HepG2 (cell line): ENCODE measurements around the gene WASHC4. TPM values are rescaled to one million over a fixed set of nuclear protein-coding genes. Genes with fewer than 3 reads are reported as not detected.

Source experiments
- ATAC-seq: fragments of 200-7000 bp; cut with Tn5 transposase; 3 replicates; pipeline ENCODE4 v1.9.1; 2020; ENCODE audit warnings: mild to moderate bottlenecking, moderate library complexity
- BruUV-seq: library from RNA; stranded (reverse); fragments of 400-500 nt; replicated peaks from 2 replicates; lab custom pipeline; 2021; lab: Mats Ljungman, UMichigan
- CTCF ChIA-PET: fragments of 300-600 bp; formaldehyde crosslinking; extraction: SDS; loops from one replicate; lab custom pipeline; 2021; ENCODE audit warnings: low total read pairs, inconsistent platforms, low intra/inter-chr PET ratio; lab: Yijun Ruan, JAX
- POLR2A ChIA-PET: fragments of 350-600 bp; sonication (Branson Sonifier 250); formaldehyde crosslinking; loops from one replicate; lab custom pipeline; 2020; ENCODE audit warnings: antibody characterized with exemption, inconsistent platforms; lab: Yijun Ruan, JAX
- DNase-seq: peaks from one replicate; pipeline ENCODE4 v3.0.0-alpha.2; 2015; ENCODE audit warnings: low spot score
- FAIRE-seq: peaks from 3 replicates; lab custom pipeline; 2011; peaks lifted over from hg19 to GRCh38; lab: Jason Lieb, UNC
- H2AFZ ChIP-seq: one replicate; pipeline ENCODE4 v1.6.1; 2011; ENCODE audit warnings: low read length, inconsistent platforms
- H3K27ac ChIP-seq: fragments of 300-600 bp; 3 replicates; pipeline ENCODE4 v1.8.0; 2011; ENCODE audit warnings: mixed run types, mild to moderate bottlenecking, mixed read lengths, low read length, inconsistent platforms; ENCODE audit not compliant: insufficient read depth; ENCODE audit errors: extremely low read length
- H3K27me3 ChIP-seq, 2 experiments: fragments of 200-600 bp in 1 of 2; 2 replicates in 1 of 2; 3 replicates in 1 of 2; pipeline versions ENCODE4 v1.6.0 to v1.8.0; 2011; ENCODE audit warnings: low read length in 2 of 2, mild to moderate bottlenecking in 2 of 2, moderate library complexity in 2 of 2, inconsistent platforms in 1 of 2; ENCODE audit not compliant: insufficient read depth in 2 of 2, control insufficient read depth in 1 of 2
- H3K36me3 ChIP-seq, 2 experiments: fragments of 200-600 bp in 1 of 2; replicated peaks in 1 of 2; 2 replicates in 1 of 2; 3 replicates in 1 of 2; pipeline versions ENCODE4 v1.5.1 to v1.8.0; 2011; ENCODE audit warnings: low read length in 2 of 2, inconsistent platforms in 1 of 2; ENCODE audit not compliant: insufficient read depth in 2 of 2, control insufficient read depth in 1 of 2
- H3K4me1 ChIP-seq: 2 replicates; pipeline ENCODE4 v1.5.1; 2012; ENCODE audit warnings: low read length, inconsistent platforms; ENCODE audit not compliant: insufficient read depth
- H3K4me2 ChIP-seq: 2 replicates; pipeline ENCODE4 v1.6.0; 2011; ENCODE audit warnings: low read depth, low read length, inconsistent platforms
- H3K4me3 ChIP-seq, 3 experiments: fragments of 200-600 bp in 1 of 3; sonication (generic), shearing (Covaris generic) in 1 of 3; replicated peaks in 1 of 3; 2 replicates each; pipeline ENCODE4 v1.5.1; 2011 to 2016; ENCODE audit warnings: low read length in 3 of 3, inconsistent platforms in 2 of 3, low read depth in 2 of 3, mild to moderate bottlenecking in 2 of 3, control low read depth in 1 of 3, mixed read lengths in 1 of 3; ENCODE audit not compliant: insufficient read depth in 1 of 3
- H3K79me2 ChIP-seq: one replicate; pipeline ENCODE4 v1.6.1; 2011; ENCODE audit warnings: low read length, inconsistent platforms; ENCODE audit not compliant: insufficient read depth
- H3K9ac ChIP-seq: 2 replicates; pipeline ENCODE4 v1.6.0; 2011; ENCODE audit warnings: mild to moderate bottlenecking, low read depth, low read length, inconsistent platforms; ENCODE audit not compliant: insufficient read depth
- H3K9me3 ChIP-seq: 2 replicates; pipeline ENCODE4 v1.5.1; 2012; ENCODE audit warnings: mild to moderate bottlenecking, low read length
- H4K20me1 ChIP-seq: 2 replicates; pipeline ENCODE4 v1.6.0; 2011; ENCODE audit warnings: inconsistent platforms, mild to moderate bottlenecking, low read length, moderate library complexity; ENCODE audit not compliant: insufficient read depth
- CEBPB ChIP-seq: IDR thresholded peaks from 2 replicates; pipeline ENCODE4 v1.6.1; 2011; ENCODE audit warnings: low read depth, low read length, improper control_type of control experiment, borderline replicate concordance
- EP300 ChIP-seq, 3 experiments: sonication (generic) in 1 of 3; formaldehyde crosslinking in 1 of 3; IDR thresholded peaks; 2 replicates each; pipeline versions ENCODE4 v1.5.1 to v1.6.1; 2011 to 2020; ENCODE audit warnings: low read depth in 2 of 3, low read length in 2 of 3, borderline replicate concordance in 1 of 3, improper control_type of control experiment in 1 of 3, mild to moderate bottlenecking in 1 of 3, missing genetic modification reagents in 1 of 3, moderate library complexity in 1 of 3
- FLYWCH1 ChIP-seq: sonication (generic); formaldehyde crosslinking; IDR thresholded peaks from 2 replicates; pipeline ENCODE4 v1.8.1; 2023; ENCODE audit warnings: mild to moderate bottlenecking, missing genetic modification reagents
- PCBP1 ChIP-seq: fragments of 200-400 bp; formaldehyde crosslinking; IDR thresholded peaks from 2 replicates; pipeline ENCODE4 v1.6.1; 2017; ENCODE audit warnings: mild to moderate bottlenecking, low read depth, low read length, borderline replicate concordance
- POLR2AphosphoS2 ChIP-seq: IDR thresholded peaks from 2 replicates; pipeline ENCODE4 v1.6.1; 2011; ENCODE audit warnings: low read depth, low read length, improper control_type of control experiment
- TOPORS ChIP-seq: sonication (generic); formaldehyde crosslinking; IDR thresholded peaks from 2 replicates; pipeline ENCODE4 v1.8.0; 2023; ENCODE audit warnings: mild to moderate bottlenecking, missing genetic modification reagents
- ZFP36 ChIP-seq: fragments of 150-350 bp; IDR thresholded peaks from 2 replicates; pipeline ENCODE4 v1.6.1; 2018; ENCODE audit warnings: borderline replicate concordance, low read length, low read depth; ENCODE audit not compliant: partially characterized antibody
- ZNF225 ChIP-seq: sonication (generic); formaldehyde crosslinking; IDR thresholded peaks from 2 replicates; pipeline ENCODE4 v1.4.0; 2020; ENCODE audit warnings: mild to moderate bottlenecking, missing genetic modification reagents
- ZNF260 ChIP-seq: sonication (generic); formaldehyde crosslinking; IDR thresholded peaks from 2 replicates; pipeline ENCODE4 v1.4.0; 2020; ENCODE audit warnings: missing genetic modification reagents, low read depth, mild to moderate bottlenecking, borderline replicate concordance
- WGBS: methylation state at CpG from one replicate; pipeline ENCODE4 v1.1.6; 2017; ENCODE audit warnings: low lambda C conversion rate; 5-methylcytosine and 5-hydroxymethylcytosine counted together
- in situ Hi-C: cut with HindIII; loops from 2 replicates; pipeline ENCODE4 v1.10.0; 2017; ENCODE audit warnings: low pct_unique_long_range_greater_than_20kb; ENCODE audit not compliant: extremely low pct_ligation_motif_present
- intact Hi-C: fragments of 100-400 bp; cut with micrococcal nuclease; formaldehyde crosslinking; loops from one replicate; pipeline ENCODE4 v1.10.0; 2022; ENCODE audit not compliant: unreplicated experiment
- polyA plus RNA-seq, 8 experiments: library from polyadenylated mRNA; depleted of rRNA in 3 of 8; stranded (reverse) in 7 of 8; unstranded in 1 of 8; fragments of >200 nt; fragmentation: Illumina TruSeq in 4 of 8; extraction: Trizol in 4 of 8; gene quantifications; 2 replicates each; pipeline versions ENCODE4 v1.2.1 to v1.2.3, GENCODE V29; 2011 to 2016; ENCODE audit warnings: low read depth in 4 of 8, missing spikeins in 1 of 8, mixed read lengths in 1 of 8; ENCODE audit not compliant: insufficient read depth in 1 of 8
- total RNA-seq, 5 experiments: library from RNA; depleted of rRNA; stranded (reverse); fragments of >200 nt; fragmentation: Illumina TruSeq; extraction: Trizol; gene quantifications; 2 replicates each; pipeline ENCODE4 v1.2.3, GENCODE V29; 2016; ENCODE audit warnings: low read depth in 1 of 5
- TF ChIP-seq, protein P1 (sequence below): sonication (generic); formaldehyde crosslinking; IDR thresholded peaks from 2 replicates; pipeline ENCODE4 v1.4.0; 2020; ENCODE audit warnings: missing genetic modification reagents
- TF ChIP-seq, protein P2 (sequence below): sonication (generic); formaldehyde crosslinking; IDR thresholded peaks from 2 replicates; pipeline ENCODE4 v1.5.1; 2020; ENCODE audit warnings: missing genetic modification reagents, mild to moderate bottlenecking, borderline replicate concordance
- TF ChIP-seq, protein P3 (sequence below): sonication (generic); formaldehyde crosslinking; IDR thresholded peaks from 2 replicates; pipeline ENCODE4 v1.8.0; 2022; ENCODE audit warnings: mild to moderate bottlenecking, missing genetic modification reagents, borderline replicate concordance

WASHC4 gene
- total and polyA plus RNA-seq, 2 of the 13 experiments (the other 11 are each of a cell fraction or from before 2014, with no cell fraction given) = 21.0 to 36.3 TPM

DNA sequence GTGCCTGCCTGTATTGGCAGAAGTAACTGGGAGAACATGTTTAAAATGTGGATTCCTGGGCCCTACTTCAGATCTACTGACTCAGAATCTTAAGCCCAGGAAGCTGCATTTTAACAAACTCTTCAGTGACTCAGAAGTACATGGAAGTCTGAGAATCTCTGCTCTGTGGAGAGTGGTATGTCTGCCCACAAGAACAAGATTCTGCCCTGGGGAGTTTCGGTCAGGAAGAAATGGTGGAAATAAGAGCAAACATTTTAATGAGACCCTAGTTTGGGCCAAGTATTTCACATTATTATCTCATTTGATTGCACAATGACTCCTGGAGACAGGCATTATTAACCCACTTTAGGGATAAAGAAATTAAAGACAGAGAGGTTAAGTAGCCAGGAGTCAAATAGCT is 31.4 kb upstream of the WASHC4 start:
- no peak overlapping the region for H3K9ac ChIP-seq
- FAIRE-seq = no peak
- WGBS = 95% methylated on average over 1 of the region's 1 CpG
- H3K4me2 ChIP-seq = no peak overlapping the region
- intact Hi-C loops = no loop called here
- ChIA-PET POLR2A (no interaction called here), CTCF (no interaction called here)
- no peaks in the 10 kb centered on the region for H3K9me3 ChIP-seq
- no peak overlapping the region for H3K27ac ChIP-seq
- TF ChIP-seq ZNF225 (CRISPR knock-in tag) (no peak), CEBPB (peak; percentile 37; the same call in 1 of the 2 replicates), TOPORS (no peak)
- H3K4me3 ChIP-seq = no peak overlapping the region
- no peaks in the 10 kb centered on the region for H3K4me1 ChIP-seq
- H3K27me3 ChIP-seq = no peaks in the 10 kb centered on the region; a peak in 1 of 5 replicates
- H2AFZ ChIP-seq = no peak overlapping the region
- no peak for DNase-seq
- no peaks in the 10 kb centered on the region for H3K79me2 ChIP-seq
- no TSS peak for BruUV-seq
- ATAC-seq = no peak
- H3K36me3 ChIP-seq = no peaks in the 10 kb centered on the region
- in situ Hi-C loops = no loop called here
- no peaks in the 10 kb centered on the region for H4K20me1 ChIP-seq

DNA sequence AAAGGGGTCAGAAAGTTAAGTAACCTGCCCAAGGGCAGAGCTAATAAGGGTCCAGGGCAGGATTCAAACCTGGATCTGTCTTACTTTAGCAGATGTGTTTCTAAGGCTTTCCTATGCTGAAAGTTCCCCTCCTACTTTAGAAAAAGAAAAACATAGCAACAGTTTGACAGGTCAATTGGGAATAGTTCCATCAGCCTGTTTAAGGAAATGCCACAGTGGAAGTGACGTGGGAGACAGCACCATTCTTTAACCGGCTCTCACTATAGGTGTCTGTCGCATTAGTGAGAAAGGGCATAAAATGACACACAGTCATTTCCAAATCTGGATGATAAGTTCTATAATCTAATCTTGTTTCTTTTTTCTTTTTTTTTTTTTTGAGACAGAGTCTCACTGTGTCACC is 30.6 kb upstream of the WASHC4 start:
- Histone ChIP-seq H3K9me3 (no peaks in the 10 kb centered on the region), H3K4me2 (no peak overlapping the region), H3K36me3 (no peaks in the 10 kb centered on the region), H3K4me1 (no peaks in the 10 kb centered on the region), H4K20me1 (no peaks in the 10 kb centered on the region), H3K79me2 (no peaks in the 10 kb centered on the region), H2AFZ (no peak overlapping the region), H3K4me3 (no peak overlapping the region), H3K9ac (no peak overlapping the region), H3K27ac (no peak overlapping the region), H3K27me3 (no peaks in the 10 kb centered on the region; a peak in 1 of 5 replicates)
- POLR2A ChIA-PET = no interaction called here
- no peak for ATAC-seq
- intact Hi-C loops (no loop called here), in situ Hi-C loops (no loop called here)
- FAIRE-seq = no peak
- CTCF ChIA-PET = no interaction called here
- no peak for DNase-seq
- no TSS peak for BruUV-seq
- 83% methylated on average over 3 of the region's 3 CpGs for WGBS
- TF ChIP-seq ZNF260 (CRISPR knock-in tag) (no peak), FLYWCH1 (CRISPR knock-in tag) (no peak), ZFP36 (no peak), POLR2AphosphoS2 (no peak), PCBP1 (no peak), EP300 (IDR thresholded peaks at IDR 0.05; ENCODE audit: low read depth in 2 of 2, low read length in 2 of 2) (no peak), EP300 (CRISPR knock-in tag; IDR thresholded peaks at IDR 0.05; ENCODE audit: borderline replicate concordance) (no peak)
- TF ChIP-seq, protein P1, sequence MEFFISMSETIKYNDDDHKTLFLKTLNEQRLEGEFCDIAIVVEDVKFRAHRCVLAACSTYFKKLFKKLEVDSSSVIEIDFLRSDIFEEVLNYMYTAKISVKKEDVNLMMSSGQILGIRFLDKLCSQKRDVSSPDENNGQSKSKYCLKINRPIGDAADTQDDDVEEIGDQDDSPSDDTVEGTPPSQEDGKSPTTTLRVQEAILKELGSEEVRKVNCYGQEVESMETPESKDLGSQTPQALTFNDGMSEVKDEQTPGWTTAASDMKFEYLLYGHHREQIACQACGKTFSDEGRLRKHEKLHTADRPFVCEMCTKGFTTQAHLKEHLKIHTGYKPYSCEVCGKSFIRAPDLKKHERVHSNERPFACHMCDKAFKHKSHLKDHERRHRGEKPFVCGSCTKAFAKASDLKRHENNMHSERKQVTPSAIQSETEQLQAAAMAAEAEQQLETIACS (CRISPR knock-in tag) = no peak
- TF ChIP-seq, protein P2, sequence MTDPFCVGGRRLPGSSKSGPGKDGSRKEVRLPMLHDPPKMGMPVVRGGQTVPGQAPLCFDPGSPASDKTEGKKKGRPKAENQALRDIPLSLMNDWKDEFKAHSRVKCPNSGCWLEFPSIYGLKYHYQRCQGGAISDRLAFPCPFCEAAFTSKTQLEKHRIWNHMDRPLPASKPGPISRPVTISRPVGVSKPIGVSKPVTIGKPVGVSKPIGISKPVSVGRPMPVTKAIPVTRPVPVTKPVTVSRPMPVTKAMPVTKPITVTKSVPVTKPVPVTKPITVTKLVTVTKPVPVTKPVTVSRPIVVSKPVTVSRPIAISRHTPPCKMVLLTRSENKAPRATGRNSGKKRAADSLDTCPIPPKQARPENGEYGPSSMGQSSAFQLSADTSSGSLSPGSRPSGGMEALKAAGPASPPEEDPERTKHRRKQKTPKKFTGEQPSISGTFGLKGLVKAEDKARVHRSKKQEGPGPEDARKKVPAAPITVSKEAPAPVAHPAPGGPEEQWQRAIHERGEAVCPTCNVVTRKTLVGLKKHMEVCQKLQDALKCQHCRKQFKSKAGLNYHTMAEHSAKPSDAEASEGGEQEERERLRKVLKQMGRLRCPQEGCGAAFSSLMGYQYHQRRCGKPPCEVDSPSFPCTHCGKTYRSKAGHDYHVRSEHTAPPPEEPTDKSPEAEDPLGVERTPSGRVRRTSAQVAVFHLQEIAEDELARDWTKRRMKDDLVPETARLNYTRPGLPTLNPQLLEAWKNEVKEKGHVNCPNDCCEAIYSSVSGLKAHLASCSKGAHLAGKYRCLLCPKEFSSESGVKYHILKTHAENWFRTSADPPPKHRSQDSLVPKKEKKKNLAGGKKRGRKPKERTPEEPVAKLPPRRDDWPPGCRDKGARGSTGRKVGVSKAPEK (CRISPR knock-in tag) = no peak
- TF ChIP-seq, protein P3, sequence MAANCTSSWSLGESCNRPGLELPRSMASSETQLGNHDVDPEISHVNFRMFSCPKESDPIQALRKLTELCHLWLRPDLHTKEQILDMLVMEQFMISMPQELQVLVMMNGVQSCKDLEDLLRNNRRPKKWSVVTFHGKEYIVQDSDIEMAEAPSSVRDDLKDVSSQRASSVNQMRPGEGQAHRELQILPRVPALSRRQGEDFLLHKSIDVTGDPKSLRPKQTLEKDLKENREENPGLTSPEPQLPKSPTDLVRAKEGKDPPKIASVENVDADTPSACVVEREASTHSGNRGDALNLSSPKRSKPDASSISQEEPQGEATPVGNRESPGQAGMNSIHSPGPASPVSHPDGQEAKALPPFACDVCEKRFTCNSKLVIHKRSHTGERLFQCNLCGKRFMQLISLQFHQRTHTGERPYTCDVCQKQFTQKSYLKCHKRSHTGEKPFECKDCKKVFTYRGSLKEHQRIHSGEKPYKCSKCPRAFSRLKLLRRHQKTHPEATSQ (CRISPR knock-in tag) = no peak
